ENCODE data around the gene EDN2. TPM values are rescaled to one million over a fixed set of nuclear protein-coding genes. Genes with fewer than 3 reads are reported as not detected.

The EDN2 gene
- total and polyA plus RNA-seq, 2 of the 8 experiments (the other 6 are each of a cell fraction or from before 2014, with no cell fraction given): 0.32 to 0.39 TPM

- no peak overlapping the region for H3K4me3 ChIP-seq (ENCODE audit: extremely low read depth in 1 of 4, insufficient read depth in 2 of 4, low read depth in 3 of 4, low read length in 4 of 4)
- 83% methylated on average over 5 of the region's 5 CpGs; no CpG with 5 or more reads in 1 of the 2 experiments for WGBS, 2 experiments (ENCODE audit: extremely low coverage in 1 of 2, insufficient coverage in 1 of 2, insufficient read length in 1 of 2, insufficient replicate concordance in 2 of 2, low coverage in 1 of 2, low lambda C conversion rate in 2 of 2, missing lambda C conversion rate in 1 of 2)
- no peak overlapping the region for H4K91ac ChIP-seq (replicated peaks; ENCODE audit: insufficient read length, low read length)
- FAIRE-seq (no peak), DNase-seq (ENCODE audit: low read depth in 1 of 2, low spot score in 2 of 2) (no peak)
- H3K23me2 ChIP-seq (ENCODE audit: low read depth, low read length): no peaks in the 10 kb centered on the region
- H2BK120ac ChIP-seq (replicated peaks; ENCODE audit: low read depth, low read length): no peak overlapping the region
- no peak overlapping the region for H2BK15ac ChIP-seq (ENCODE audit: low read length)
- H2BK20ac ChIP-seq (ENCODE audit: low read length): no peak overlapping the region
- H3K23ac ChIP-seq (ENCODE audit: insufficient read length): no peak overlapping the region
- H3K36me3 ChIP-seq (ENCODE audit: control insufficient read depth in 2 of 4, insufficient read depth in 4 of 4, low read length in 3 of 4): no peaks in the 10 kb centered on the region; a peak in 1 of 8 replicates
- no peak overlapping the region for H3K14ac ChIP-seq (ENCODE audit: insufficient read length)
- TF ChIP-seq KDM1A (IDR thresholded peaks at IDR 0.05; ENCODE audit: borderline replicate concordance, low read length): no peak
- no peak for TF ChIP-seq KDM5A (IDR thresholded peaks at IDR 0.05; ENCODE audit: low read length)
- TF ChIP-seq JUN (IDR thresholded peaks at IDR 0.05; ENCODE audit: low read depth, low read length): no peak
- no peak overlapping the region for H3K4me2 ChIP-seq (ENCODE audit: insufficient read depth in 1 of 2, low read depth in 2 of 2, low read length in 2 of 2)
- no peaks in the 10 kb centered on the region for H3K79me2 ChIP-seq (ENCODE audit: control insufficient read depth in 1 of 2, insufficient read depth in 2 of 2, low read length in 2 of 2)
- H3K79me1 ChIP-seq (ENCODE audit: low read depth, low read length): no peaks in the 10 kb centered on the region
- no peak overlapping the region for H2AK5ac ChIP-seq (ENCODE audit: low read depth, low read length)
- ChIA-PET POLR2A (ENCODE audit: partially characterized antibody) (no interaction called here), CTCF (ENCODE audit: partially characterized antibody) (interaction anchor here (1.1 to 2.7 kb wide), 7 partner anchors 10 to 266 kb away, joined by 3 to 10 read pairs (median 5); partner anchors contain the start of gene EDN2)
- H3K18ac ChIP-seq (ENCODE audit: extremely low read depth, low read length): no peak overlapping the region
- H4K5ac ChIP-seq (ENCODE audit: insufficient read length, low read depth, low read length): no peak overlapping the region
- no peak overlapping the region for H2BK12ac ChIP-seq (ENCODE audit: low read depth, low read length)
- H2AFZ ChIP-seq (ENCODE audit: low read length): no peak overlapping the region
- H4K20me1 ChIP-seq (replicated peaks in 1 of 2; ENCODE audit: control insufficient read depth in 1 of 2, insufficient read depth in 2 of 2, low read length in 2 of 2): no peaks in the 10 kb centered on the region
- H2BK5ac ChIP-seq (ENCODE audit: low read depth, low read length): no peak overlapping the region
- H3K9ac ChIP-seq (replicated peaks in 1 of 4; ENCODE audit: extremely low read depth in 1 of 4, low read depth in 3 of 4, low read length in 3 of 4): no peak overlapping the region
- H3K4ac ChIP-seq (replicated peaks; ENCODE audit: insufficient read length, low read depth, low read length): no peak overlapping the region
- H3K9me3 ChIP-seq (ENCODE audit: insufficient read depth in 2 of 2, low read depth in 1 of 2, low read length in 1 of 2): no peaks in the 10 kb centered on the region
- H3K27me3 ChIP-seq (replicated peaks in 1 of 4; ENCODE audit: control insufficient read depth in 3 of 4, extremely low read depth in 1 of 4, insufficient read depth in 3 of 4, low read length in 3 of 4): no peaks in the 10 kb centered on the region
- no peak overlapping the region for H3K56ac ChIP-seq (replicated peaks; ENCODE audit: insufficient read length, low read depth, low read length)
- H3K27ac ChIP-seq (ENCODE audit: low read depth, low read length): no peak overlapping the region
- H4K8ac ChIP-seq (ENCODE audit: extremely low read depth, insufficient read depth, low read length): no peak overlapping the region
- H3K4me1 ChIP-seq (replicated peaks in 1 of 4; ENCODE audit: control insufficient read depth in 3 of 4, insufficient read depth in 4 of 4, low read length in 3 of 4): no peaks in the 10 kb centered on the region
Observed at GRCh38 chr1:41466146-41466545, 18.3 kb downstream of the EDN2 start.
